HG02840 (cell line): ENCODE results near the gene SHROOM2.
"Not testable (repeated sequence)": the region's sequence is repeated elsewhere in the genome, so short reads cannot be mapped to it uniquely, and the experiment has no call there.

Experiments
- ATAC-seq: cut with Tn5 transposase; IDR thresholded peaks from one replicate; pipeline ENCODE4 v1.9.1; 2021; ENCODE audit warnings: mild to moderate bottlenecking, moderate library complexity, moderate number of reproducible peaks; ENCODE audit not compliant: unreplicated experiment, low FRiP score

Gene SHROOM2, protein sequence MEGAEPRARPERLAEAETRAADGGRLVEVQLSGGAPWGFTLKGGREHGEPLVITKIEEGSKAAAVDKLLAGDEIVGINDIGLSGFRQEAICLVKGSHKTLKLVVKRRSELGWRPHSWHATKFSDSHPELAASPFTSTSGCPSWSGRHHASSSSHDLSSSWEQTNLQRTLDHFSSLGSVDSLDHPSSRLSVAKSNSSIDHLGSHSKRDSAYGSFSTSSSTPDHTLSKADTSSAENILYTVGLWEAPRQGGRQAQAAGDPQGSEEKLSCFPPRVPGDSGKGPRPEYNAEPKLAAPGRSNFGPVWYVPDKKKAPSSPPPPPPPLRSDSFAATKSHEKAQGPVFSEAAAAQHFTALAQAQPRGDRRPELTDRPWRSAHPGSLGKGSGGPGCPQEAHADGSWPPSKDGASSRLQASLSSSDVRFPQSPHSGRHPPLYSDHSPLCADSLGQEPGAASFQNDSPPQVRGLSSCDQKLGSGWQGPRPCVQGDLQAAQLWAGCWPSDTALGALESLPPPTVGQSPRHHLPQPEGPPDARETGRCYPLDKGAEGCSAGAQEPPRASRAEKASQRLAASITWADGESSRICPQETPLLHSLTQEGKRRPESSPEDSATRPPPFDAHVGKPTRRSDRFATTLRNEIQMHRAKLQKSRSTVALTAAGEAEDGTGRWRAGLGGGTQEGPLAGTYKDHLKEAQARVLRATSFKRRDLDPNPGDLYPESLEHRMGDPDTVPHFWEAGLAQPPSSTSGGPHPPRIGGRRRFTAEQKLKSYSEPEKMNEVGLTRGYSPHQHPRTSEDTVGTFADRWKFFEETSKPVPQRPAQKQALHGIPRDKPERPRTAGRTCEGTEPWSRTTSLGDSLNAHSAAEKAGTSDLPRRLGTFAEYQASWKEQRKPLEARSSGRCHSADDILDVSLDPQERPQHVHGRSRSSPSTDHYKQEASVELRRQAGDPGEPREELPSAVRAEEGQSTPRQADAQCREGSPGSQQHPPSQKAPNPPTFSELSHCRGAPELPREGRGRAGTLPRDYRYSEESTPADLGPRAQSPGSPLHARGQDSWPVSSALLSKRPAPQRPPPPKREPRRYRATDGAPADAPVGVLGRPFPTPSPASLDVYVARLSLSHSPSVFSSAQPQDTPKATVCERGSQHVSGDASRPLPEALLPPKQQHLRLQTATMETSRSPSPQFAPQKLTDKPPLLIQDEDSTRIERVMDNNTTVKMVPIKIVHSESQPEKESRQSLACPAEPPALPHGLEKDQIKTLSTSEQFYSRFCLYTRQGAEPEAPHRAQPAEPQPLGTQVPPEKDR (N-terminal part only)

DNA sequence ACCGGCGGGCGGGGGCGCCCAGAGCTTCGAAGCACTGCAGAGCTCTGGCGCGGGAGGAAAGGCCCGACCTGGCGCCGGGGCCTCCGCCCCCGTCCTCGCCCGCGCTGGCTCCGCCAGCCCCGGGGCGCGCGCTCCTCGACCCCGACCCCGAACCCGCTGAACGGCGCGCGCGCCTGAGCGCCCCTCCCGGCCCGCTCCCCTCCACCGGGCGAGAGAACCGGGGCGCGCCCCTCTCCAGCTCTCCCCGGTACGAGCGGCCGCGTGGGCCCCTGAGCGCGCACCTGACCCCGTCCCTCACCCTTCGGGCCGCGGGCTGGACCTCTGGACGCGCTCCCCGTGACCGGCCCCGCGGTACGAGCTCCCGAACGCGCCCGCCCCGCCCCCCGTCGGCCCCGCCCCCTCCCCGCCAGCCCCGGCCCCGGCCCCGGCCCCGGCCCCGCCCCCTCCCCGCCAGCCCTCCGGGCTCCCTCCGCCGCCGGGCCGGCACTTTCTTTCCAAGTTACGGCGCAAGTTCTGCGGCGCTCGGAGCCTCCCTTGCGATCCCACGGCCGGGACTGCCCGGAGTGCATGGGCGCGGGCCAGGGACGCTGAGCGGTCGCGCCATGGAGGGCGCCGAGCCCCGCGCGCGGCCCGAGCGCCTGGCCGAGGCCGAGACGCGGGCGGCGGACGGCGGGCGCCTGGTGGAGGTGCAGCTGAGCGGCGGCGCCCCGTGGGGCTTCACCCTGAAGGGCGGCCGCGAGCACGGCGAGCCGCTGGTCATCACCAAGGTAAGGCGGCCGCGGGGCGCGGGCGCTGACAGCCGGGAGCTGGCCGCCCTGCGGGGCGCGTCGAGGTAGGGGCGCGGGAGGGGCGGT lies at the start of gene SHROOM2:
TSS of gene SHROOM2 (plus strand) at position 486 of the 854 bp plus-strand sequence. CDS start at position 603, 117 bp downstream.
- ATAC-seq, result no peak

DNA sequence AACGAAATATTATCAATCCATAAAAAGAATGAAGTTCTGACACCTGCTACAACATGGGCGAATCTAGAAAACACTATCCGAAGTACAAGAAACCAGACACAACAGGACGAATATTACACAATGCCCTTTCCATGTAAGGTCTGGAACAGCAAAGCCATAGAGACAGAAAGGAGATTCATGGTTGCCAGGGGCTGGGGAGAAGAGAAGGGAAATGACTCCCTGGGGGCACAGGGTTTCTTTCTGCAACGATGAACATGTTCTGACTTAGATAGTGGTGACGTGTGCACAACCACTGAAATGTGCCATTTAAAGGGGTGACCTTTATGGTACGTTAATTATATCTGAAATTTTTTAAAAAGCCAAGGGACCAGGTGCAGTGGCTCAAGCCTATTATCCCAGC lies 48.9 kb upstream of the SHROOM2 start:
- ATAC-seq, result no peak

DNA sequence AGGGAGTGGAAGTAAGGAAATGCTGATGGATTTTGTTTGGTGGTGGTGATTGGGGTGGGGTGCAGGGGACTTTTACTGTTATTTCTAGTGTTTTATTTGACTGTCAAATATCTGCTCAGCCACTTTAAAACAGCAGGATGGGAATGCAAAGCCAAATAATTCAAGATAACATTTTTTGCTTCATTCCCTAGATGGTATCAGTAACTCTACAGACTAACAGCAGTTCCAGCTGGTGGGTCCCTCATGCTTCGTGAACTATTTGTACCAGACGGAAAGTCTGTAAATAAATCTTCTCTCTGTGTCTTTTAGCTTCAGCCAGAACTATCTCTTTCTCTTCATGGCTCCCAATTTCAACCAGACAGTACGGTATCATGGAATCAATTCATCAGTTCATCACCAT lies 48.1 kb upstream of the SHROOM2 start:
- no peak for ATAC-seq

DNA sequence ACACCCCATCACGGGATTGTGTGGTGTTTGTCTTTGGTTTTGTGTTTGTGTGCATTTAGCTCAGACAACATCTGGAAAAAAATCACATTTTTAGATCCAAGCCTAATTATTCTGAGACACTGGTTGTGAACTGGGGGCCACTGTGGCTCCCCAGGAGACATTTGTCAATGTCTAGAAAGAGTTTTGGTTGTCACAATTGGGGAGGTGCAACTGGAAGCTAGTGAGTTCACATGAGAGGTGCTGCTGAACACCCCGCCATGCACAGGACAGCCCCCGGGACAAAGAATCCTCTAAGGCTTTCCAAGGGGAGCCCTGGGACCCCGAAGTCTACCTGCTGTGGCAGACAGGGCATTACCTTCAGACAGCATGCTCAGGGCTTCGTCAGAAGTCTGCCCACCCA lies 47.1 kb upstream of the SHROOM2 start:
- no peak for ATAC-seq

DNA sequence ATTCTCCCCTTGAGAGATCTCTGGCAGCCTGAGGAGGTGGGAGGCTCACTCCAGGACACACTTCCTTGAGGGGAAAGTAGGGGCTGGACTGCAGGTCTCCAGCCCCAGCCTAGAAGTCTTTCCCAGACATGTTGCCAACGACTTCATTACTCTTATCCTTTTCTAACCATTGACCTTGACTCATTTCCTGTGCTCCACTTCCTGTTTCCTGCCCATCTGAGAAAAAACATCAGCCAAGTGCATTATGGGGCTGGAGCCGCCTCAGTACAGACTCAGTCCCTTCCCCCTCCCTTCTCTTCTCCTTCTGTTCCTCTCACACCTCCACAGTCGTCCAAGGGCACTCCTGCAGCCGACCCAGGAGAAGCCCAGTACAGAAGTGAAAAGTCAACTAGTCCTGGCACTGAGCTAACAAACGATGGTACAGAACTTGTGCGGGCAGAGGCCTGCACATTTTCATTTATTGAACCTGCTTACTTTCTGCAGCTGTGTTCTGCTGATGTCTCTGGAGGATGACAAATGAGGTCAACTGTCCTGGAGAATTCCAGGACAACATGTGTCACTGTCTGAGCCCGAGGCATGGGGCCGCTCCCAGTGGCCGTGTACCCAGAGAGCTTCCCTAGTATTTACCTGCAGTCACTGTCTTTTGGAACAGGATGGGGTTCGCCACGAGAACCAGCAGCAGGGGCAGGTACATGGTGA lies 40.7 kb upstream of the SHROOM2 start:
- ATAC-seq, result no peak

DNA sequence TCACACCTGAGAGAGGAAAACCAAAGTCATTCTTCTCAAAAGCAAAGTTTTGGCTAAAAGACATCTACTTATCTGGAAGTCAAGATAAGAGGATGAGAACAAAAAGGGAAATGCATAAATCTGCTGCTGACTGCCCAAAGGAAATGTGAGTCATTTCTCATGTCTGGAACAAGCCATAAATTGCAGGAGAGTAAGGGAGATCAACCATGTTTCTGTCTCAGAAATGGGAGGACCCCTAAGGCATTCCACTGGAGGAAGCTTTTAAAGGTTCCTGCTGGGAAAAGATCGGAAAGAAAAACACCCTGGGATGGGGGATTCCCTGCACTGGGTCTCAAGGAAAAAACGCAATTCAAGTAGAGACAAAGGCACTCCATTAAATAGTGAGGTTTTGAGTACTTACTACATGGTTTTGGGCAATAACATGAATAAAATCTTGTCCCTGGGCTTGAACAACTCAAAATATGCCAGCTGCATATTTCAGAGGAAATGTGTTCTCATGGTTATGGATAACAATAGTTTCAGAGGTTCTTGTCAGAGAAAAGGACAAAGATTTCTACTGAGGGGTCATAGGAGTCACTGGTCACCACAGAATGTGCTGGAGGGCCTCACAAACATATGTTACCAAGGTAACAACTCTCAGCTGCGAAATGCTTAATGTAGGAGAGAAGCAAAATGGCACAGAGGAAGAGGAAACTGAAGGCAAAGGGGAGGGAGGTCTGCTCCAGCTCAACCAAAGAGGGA lies 39.9 kb upstream of the SHROOM2 start:
- no peak for ATAC-seq

DNA sequence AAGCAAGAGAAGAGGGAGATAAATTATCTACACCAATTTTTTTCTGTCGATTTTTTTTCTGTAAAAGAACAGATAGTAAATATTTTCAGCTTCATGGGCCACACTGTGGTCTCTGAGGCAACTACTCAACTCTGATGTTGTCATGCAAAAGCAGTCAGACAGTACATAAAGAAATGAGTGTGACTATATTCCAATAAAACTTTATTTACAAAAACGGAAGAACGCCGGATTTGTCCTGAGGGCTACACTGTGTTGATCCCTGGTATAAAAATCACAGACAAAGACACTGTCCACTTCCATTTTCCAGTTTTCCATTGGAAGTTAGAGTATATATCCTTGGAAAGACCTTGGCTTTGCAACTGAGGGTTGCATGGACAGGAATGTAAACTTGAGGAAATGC lies 38.6 kb upstream of the SHROOM2 start:
- ATAC-seq, result no peak

DNA sequence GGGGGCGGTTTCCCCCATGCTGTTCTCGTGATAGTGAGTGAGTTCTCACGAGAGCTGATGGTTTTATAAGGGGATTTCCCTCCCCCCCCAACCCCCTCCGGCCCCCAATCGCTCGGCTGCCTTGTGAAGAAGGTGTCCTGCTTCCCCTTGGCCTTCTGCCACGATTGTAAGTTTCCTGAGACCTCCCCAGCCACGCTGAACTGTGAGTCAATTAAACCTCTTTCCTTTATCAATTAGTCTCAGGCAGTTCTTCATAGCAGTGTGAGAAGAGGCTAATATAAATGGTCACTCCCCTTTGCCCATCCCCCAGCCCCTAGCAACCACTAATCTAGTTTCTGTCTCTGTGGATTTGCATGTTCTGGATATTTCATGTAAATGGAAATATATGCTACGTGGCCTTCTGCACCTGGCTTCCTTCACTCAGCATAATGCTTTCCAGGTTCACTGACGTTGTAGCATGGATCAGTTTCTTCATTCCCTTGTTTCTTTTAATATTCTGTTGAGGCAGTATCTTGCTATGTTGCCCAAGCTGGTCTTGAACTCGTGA lies 37.0 kb upstream of the SHROOM2 start:
- ATAC-seq, result no peak

DNA sequence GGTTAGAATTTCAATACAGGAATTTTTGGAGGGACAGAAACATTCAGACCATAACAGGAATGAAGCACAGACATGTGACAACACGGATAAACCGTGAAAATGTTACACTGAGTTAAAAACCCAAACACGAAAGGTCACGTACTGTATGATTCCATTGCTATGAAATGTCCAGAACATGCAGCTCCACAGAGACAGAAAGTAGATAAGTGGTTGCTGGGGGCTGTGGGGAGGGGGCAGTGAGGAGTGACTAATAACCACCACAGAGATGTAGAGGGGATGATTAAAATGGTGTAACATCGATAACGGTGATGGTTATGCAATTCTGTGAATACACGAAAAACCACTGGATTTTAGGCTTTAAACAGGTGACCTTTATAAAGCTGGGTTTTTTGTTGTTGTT lies 28.9 kb upstream of the SHROOM2 start:
- no peak for ATAC-seq

DNA sequence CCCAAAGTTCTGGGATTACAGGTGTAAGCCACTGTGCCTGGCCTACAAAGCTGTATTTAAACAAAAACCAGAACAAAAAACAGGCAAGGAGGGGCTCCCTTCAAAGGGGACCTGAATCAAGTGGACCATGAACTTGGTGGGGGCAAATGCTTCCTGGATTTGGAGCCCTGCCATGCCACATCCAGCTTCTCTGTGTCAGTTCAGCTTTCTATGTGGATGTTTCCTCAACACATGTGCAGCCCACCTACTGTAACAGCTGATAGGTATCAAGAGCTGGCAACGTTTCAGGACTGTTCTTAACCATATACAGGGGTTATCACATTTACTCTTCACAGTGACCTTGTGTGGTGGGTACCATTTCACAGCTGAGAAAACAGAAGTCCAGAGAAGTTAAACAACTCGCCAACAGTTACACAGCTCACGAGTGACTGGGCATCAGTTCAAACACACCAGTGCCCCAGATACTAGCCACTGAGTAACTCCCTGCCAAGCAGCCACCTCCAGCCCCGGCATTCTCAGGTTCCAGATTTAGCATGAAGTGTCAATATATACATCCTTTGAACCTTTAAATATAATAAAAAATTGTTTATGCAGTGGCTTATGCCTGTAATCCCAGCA lies 28.1 kb upstream of the SHROOM2 start:
- ATAC-seq, result no peak

DNA sequence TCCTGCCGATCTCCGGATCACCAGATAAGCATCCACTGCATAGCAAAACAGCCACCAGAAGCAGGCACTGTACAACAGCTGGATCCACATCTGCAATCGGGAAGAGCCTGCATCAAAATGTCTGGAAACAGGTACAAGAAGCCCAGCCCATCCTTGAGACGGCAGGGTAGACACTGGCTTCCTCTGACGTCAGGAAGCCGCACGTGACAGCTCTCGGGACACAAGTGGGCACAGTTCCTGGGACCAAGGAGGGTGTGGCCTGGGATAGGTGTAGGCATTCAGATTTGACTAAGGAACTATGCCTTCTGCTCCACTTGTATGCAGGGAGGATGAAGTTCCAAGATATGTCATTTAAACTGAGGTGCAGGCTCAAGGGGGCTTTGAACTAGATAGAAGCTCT lies 26.9 kb upstream of the SHROOM2 start:
- ATAC-seq, result no peak

DNA sequence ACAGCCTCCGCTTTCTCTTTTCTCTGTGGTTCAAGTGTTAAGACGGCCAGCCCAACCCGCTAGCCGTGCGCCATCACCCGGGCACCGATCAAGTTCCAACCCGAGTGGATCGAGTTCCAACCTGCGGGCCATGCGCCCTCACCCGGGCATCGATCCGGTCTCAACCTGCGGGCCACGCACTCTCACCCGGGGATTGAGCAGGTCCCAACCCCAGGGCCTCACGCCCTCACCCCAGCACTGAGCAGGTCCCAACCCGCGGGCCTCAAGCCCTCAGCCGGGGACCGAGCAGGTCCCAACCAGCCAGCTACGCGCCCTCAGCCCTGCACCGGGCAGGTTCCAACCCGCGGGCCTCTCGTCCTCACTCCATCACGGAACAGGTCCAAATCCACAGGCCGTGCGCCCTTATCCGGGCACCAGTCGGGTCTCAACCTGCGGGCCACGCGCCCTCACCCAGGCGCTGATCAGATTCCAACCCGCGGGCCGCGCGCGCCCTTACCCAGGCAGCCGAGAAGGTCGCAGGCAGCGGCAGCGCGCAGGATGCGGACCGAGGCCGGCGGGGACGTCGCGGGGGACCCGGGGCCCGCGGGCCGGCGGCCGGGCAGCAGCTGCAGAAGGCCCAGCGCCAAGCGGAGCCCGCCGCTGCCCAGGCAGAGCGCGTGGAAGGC lies 21.0 kb upstream of the SHROOM2 start:
- no peak for ATAC-seq

DNA sequence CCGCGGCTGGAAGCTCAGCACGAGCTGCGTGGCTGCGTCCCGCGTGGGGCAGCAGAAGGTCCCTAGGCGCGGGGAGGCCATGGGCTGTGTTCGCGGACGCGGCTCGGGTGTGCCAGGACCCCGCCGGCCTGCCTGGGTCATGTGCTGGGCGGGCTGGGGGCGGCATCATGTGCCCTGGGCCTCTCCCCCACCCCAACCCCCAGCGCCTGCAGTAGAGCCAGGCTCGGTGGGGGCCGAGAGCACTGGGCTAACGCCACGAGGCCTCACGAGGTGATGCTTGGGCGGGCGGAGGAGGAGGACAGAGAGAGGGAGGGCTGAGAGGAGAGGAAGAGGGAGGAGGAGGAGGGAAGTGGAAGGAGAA lies 20.5 kb upstream of the SHROOM2 start, which contains the start of gene GPR143:
TSS of gene GPR143 (minus strand) at position 111 of the 361 bp plus-strand sequence. CDS start at position 81, 30 bp downstream.
- no peak for ATAC-seq

DNA sequence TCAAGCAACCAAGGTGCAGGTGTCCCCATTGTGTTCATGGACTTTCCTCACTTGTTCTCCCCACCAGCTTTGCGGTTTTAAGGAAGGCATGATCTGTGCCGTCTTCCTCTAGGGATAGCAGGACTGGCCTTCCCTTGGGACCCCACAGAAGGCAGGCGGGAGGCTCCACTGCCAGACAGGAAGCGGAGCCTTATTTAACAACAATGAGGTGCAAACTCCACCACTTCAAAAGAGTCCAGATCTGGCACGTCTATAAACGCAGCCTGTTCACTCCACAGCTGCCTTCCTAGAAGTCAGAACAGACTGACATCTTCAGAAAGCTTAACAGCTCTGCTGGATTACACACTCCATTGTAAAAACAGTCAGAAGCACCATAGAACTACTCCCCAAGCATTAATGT lies 18.9 kb upstream of the SHROOM2 start:
- ATAC-seq, result no peak

DNA sequence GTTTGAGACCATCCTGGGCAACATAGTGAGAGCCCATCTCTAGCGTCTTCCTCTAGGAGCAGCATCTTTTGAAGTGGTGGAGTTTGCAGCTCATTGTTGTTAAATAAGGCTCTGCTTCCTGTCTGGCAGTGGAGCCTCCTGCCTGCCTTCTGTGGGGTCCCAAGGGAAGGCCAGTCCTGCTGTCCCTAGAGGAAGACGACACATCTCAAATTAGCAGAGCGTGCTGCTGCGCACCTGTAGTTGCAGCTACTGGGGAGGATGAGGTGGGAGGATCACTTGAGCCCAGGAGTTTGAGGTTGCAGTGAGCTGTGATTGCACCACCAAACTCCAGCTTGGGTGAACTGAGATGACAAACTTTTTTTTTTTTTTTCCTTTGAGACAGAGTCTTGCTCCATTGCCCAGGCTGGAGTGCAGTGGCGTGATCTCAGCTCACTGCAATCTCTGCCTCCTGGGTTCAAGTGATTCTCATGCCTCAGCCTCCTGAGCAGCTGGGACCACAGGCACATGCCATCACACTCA lies 17.8 kb upstream of the SHROOM2 start:
- ATAC-seq, result not testable (repeated sequence)

DNA sequence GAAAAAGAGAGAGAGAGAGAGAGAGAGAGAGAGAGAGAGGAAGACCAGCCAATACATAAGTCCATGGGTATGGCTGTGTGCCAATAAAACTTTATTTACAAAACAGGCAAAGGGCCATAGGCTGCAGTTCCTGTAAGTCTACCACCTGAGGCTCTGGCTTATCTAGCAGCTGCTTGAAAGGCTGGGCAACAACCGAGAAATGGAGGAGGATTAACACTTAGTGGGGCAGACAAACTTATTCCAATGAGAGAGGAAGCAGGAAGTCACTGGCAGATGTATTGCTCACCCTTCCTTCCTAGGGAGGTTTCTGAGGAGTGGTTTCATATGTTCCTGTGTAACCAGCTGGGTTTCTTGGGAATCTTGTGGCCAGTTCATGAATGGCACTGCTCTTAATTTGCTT lies 15.9 kb upstream of the SHROOM2 start:
- ATAC-seq, result no peak

DNA sequence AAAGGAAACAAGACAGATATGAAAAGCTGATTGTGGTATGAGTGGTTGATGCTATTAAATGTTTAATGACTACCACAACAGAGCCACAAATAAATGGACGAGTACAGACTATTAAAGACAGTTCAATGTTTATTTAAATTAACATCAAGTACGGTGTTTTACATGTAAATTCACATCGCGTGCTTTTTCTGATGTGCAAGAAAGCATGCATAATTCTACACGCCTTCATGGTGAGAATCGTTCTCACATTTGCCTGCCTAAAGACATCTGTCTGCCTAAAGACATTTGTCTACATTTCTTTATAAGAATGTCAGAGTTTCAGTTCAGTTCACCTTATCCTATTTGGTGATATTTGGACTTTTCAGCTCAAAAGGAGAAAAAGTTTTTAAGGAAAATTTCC lies 13.3 kb upstream of the SHROOM2 start:
- no peak for ATAC-seq
